ENCODE data around the gene RUNX1.
"Not testable (repeated sequence)": the region's sequence is repeated elsewhere in the genome, so short reads cannot be mapped to it uniquely, and the experiment has no call there.

RUNX1 gene

DNA sequence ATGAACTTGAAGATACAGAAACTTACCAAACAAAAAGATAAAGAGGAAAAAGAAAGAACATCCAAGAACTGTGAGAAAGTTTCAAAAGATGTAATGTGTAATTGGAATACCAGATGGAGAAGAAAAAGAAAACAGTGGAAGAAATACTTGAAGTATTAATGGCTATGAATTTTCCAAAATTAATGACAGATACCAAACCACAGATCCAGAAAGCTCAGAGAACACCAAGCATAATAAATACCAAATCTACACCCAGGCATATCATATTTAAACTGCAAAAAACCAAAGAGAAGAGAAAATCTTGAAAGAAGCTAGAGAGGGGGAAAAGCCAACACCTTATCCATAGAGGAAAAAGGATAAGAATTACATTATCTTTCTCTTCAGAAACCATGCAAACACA is 243.9 kb downstream of the RUNX1 start:
- no peak for DNase-seq (ENCODE audit: low spot score)

DNA sequence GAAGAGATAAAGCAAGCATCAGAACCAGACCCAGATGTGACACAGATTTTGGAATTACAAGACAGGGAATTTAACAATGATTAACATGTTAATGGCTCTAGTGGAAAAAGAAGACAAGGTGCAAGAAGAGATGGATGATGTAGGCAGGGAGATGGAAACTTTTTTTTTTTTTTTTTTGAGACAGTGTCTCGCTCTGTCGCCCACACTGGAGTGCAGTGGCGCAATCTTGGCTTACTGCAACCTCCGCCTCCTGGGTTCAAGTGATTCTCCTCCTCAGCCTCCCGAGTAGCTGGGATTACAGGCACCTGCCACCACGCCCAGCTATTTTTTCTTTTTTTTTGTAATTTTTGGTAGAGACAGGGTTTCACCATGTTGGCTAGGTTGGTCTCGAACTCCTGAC is 244.5 kb downstream of the RUNX1 start:
- not testable (repeated sequence) for DNase-seq (ENCODE audit: low spot score)

DNA sequence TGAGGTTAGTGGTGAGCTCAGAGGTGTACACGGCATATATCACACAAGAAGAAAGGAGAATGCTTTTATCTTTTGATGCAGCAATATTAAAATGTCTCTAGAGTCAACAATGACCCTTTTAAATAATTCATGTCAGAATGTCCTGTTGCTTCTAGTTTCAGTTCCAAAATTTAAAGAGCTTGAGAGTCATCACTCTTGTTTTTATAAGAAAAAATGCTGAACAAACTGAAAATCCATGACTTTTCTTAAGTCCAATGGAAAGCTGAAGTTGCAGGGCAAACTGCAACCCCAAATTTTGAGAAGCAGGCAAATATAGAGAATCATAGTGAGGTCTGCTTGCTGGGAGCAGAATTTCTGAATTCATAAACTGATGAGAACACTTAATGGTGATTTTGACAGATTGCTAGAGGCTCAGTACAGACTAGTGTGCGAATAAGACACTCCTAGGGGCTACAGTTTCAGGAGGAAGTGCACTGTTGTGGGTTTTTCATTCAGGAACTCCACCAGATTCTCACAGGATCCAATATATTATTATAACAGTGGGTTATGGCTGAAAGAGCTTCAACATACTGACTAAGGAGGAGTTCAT is 245.2 kb downstream of the RUNX1 start:
- no peak for DNase-seq (ENCODE audit: low spot score)

DNA sequence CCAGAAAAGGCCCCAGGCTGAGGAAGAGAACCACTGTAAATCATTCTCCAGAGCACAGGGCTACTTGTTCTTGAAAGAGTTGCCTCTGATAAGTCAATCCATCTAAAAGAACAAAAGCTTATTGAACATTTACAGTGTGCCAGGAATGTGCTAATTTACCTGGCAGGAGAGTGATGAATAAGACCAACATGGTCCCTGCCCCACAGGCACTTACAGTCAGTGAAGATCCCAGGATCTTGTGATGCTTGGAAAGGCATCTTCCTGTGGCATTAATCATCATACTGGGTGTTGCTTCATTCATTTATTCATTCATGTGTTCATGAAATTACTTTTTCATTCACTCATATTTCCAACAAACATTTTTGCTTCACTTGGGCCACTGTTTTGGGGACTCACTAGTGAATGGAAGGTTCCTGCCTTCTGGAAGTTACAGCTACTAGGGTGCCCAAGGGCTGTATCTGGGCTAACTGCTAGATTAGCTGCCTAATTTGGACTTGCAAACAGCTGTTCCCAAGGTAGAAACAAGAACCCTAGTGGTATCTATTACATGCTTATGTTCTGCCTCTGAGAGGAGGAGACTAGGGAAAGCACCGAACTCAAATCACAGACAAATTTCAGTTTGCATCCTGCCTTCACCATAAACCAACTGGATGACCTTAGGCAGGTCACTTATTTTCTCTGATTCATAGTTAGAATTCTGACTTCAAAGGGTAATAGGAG is 246.8 kb downstream of the RUNX1 start:
- DNase-seq (ENCODE audit: low spot score): no peak

DNA sequence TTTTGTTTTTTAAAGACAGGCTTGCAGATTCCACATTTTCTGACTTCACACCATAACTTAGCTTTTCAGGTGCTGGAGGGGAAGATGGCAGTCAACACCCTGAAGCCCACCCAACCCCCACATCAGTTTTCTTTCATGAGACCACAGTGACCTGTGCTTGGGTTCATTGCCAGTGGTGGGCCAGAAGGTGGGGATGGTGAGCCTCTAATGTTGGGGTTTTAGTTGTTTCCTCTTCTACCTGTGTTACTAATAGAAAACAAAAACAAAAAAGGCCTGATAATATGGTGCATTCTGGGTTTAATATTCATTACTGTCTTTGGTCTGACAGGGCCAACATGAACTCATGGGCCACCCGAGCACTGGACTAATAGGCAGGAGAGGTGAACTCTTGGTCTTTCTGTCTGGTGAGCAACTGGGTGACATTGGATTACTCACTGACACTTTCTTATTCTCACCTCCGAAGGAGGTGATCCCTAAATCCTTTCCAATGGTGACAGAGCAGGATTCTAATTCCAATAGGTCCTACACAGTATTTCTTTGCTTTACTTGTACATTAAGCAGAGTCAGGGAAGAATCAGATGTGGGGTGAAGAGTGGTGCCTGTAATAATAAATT is 247.5 kb downstream of the RUNX1 start:
- no peak for DNase-seq (ENCODE audit: low spot score)

DNA sequence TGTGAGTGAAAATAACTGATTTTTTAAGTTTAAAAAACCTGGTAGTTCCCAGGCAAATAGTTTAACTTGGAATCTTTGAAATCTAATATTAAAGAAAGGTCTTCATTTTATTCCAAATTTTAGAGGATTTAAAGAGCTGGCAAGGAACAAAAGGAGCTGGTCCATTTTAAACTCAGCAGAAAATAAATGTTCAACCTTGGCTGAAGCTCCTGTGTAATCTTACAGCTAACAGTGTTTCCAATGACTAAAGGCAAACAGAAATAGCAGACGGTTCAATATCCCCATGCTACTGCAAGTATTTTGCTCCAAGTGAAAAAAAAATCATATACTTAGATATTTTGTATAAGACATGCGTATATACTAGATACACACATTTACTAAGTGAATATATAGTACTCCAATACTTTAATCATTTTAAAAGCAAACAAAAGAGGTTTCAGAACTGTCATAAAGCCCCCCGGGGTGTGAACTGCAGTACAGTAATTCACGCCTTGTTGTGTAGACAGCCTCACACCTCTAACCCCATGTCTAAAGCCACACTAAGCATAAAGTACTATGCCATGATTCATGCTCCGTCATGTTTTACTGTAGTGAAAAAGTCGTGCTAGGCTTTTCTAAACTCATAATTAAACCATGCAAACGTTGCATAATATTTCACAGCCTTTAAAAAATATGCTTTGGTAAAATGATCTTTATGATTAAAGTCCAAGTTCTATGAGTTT is 248.1 kb downstream of the RUNX1 start:
- DNase-seq (ENCODE audit: low spot score): no peak

DNA sequence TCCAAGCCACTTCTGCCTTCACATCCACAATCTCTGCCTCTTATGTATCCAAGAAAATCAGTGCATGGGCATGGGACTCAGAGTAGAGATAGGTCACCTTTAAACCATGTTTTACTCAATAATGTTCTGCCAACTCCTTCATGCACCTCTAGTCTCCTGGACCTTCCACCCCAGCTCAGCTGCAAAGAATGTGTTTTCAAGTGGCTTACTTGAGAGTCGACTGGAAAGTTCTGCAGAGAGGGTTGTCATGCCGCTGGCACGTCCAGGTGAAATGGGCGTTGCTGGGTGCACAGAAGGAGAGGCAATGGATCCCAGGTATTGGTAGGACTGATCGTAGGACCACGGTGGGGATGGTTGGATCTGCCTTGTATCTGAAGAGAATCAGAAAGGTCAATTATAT is 250.0 kb downstream of the RUNX1 start:
- no peak for DNase-seq (ENCODE audit: low spot score)

DNA sequence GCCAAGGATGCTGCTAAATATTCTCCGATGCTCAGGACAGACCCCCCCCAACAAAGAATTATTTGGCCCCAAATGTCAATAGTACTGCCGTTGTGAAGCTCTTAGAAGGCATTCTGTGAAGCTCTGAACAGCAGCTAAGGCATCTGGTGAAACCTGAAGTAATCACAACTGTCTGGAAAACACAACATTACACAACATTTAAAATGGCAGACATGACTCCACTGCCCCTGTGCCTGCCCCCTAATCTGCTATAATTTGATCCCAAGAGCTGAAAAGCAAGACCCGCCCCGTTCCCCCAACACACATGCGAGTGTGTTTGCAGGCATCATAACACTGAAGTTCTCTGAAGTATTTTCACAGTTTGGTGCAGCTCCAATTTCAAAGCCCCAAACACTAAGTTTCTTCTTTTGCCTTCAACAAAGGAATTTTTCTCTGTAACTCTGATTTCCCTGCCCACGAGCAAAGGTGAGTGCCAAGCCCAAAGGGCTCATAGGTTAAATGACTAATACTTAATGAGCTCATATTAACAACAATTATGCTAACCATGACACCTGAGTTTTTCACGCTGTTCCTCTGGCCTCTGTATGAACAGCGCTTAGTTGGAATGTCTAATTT is 251.1 kb downstream of the RUNX1 start:
- no peak for DNase-seq (ENCODE audit: low spot score)

DNA sequence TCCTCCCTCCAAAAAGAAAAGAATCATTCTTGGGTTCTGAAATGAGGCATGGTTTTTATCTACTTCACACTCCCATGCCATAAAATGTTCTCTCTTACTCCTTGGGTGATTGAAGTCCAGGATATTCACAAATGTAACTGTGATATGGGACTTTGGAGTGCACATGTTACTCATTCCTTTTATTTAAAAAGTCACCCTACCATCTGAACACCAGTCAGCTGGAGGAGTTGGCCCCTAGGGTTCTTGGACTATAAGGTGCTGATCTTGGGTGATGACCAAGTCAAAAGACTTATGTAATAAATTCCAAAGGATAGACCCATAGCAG is 251.9 kb downstream of the RUNX1 start:
- no peak for DNase-seq (ENCODE audit: low spot score)

DNA sequence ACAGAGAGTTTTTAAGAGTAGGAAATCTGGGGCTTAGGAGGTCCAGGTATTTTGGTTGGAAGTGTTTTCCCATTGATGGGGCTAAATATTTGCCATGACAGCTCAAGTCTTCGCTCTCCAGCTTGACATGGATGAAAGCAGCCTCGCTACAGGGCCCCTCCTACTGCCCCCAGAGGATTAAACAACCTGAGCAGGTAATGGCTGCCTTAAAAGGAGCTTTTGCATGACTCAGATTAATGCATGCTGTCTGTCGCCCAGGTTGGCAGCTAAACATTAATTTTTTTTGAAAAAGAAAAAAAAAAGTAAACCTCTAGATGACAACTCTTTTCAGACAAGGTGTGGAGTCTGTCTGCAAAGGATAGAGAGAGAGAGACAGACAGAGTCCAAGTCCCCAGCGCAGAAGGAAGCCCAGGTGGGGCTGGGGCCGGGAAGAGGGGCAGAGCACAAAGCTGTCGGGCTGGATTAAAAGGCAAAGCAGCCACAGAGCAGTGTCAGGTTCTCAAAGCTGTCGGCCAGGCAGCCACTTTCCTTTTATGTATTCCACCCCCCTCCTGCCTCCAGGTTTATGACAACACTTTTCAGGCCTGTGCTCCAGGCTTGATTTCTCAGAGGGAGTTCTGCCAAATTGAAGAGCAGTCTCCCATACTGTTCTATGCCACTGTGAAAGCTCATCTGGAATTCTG is 252.4 kb downstream of the RUNX1 start:
- no peak for DNase-seq (ENCODE audit: low spot score)

DNA sequence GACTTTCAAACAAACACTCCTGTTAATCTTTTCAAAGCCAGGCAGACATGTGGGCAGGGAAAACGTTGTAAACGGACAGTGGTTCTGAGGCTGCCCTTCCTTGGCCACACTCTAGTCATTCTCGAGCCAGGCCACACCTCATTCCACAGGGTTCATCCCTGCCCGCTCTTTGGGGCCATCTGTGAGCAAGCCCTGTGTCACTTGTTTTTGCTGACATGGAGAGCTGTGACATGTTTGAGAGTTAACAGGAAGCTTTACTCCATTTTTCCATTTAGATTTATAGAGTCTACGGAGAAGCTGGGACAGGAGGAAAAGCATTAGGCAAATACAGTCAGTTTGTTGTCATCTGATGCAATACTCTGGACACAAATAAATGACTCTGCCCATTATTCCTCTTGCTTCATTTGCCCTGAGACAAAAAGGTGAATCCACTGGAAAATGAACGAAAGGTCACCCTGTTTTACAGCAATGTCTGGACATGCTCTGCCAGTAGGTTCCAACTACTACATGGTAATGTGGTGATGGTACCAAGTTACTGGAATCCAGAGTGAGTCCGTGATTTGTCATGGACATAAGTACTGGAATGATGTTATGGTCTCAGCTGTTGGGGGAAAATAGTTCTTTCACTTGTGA is 253.4 kb downstream of the RUNX1 start:
- no peak for DNase-seq (ENCODE audit: low spot score)

DNA sequence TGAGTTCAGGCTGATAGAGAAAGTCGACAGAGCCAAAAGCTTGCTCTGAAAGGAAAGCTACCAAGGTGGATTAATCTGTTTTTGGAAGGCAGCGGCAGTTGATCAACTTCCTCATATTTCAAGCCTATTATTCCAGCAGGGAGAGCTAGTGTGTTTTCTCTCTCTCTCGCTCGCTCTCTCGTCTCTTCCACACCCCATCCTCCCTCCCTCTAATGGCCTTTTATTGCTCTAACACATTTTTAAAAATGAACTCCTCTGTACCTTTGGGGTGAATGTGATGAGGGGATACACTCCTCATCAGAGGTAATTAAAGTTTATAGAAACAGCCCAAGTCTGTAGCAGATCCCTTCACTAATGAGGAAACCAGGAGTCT is 253.9 kb downstream of the RUNX1 start:
- DNase-seq (ENCODE audit: low spot score): no peak

DNA sequence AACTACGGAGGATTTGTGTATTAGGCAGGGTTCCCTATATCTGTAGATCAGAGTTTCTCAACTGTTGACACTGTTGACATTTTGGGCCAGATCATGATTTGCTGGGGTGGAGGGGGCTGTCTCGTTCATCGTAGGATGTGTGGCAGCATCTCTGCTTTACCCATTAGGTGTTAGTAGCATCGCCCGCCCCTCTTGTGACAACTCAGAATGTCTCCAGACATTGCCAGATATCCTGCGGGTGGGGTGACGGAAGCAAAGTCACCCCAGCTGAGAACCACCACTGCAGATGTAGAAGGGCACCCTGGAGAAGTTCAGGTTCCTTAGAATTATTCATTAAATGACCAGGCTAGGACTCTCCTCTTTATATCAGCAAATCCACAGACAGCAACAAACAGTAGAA is 254.4 kb downstream of the RUNX1 start:
- DNase-seq (ENCODE audit: low spot score): no peak

DNA sequence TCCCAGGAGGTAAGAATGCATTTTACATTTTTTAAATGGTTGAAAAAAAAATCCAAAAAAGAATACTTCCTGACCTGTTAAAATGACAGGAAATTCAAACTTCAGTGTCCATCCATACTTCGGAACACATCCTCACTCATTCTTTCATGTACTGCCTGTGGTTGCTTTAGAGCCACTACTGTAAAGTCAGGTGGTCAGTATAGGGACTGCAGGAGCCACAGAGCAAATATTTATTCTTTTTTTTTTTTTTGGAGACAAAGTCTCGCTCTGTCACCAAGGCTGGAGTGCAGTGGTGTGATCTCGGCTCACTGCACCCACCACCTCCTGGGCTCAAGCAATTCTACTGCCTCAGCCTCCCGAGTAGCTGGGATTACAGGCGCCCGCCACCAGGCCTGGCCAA is 255.6 kb downstream of the RUNX1 start:
- DNase-seq (ENCODE audit: low spot score): no peak

DNA sequence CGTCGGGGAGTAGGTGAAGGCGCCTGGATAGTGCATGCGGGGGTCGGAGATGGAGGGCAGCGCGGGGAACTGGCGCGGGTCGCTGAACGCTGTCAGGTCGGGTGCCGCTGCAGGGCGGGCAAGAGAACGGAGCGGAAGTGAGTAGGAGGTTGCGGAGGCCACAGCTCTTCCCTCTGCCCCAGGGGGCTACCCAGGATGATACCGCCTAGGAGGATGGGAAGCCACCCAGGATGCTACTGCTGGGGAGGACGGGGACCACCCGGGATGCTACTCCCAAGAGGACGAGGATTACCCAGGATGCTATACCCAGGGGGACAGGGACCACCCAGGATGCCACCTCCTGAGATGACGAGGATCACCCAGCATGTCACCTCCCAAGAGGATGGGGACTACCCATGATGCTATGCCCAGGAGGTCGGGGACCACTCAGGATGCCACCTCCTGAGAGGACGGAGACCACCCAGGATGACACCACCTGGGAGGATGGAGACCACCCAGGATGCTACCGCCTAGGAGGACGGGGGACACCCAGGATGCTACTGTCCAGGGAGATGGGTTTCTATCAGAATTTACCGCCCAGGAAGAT is 256.5 kb downstream of the RUNX1 start:
- DNase-seq (ENCODE audit: low spot score): no peak

DNA sequence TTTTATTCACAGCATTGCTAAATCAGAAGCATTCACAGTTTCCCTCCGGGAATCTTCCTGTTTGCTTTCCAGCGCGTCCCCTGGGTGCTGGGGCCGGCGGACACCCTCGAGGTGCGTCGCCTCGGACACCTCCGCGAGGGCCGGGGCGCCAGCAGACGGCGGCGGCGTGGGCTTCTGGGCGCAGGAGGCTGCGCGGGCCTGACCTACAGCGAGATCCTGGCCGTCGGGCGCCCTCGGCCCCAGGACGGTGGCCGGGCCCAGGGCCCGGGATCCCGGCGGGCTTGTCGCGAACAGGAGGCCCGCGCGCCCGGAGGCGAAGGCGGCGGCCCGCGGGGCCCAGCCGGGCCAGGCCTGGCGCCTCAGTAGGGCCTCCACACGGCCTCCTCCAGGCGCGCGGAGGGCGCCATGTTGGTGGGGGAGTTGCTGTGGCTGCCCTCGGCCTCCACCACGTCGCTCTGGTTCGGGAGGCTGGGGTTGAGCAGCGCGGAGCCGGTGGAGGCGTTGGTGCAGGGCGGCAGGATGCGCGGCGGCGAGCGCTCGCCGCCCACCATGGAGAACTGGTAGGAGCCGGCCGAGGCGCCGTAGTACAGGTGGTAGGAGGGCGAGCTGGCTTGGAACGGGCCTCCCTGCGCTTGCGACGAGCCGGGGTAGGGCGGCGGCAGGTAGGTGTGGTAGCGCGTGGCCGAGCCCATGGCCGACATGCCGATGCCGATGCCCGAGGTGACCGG is 257.2 kb downstream of the RUNX1 start:
- no peak for DNase-seq (ENCODE audit: low spot score)

DNA sequence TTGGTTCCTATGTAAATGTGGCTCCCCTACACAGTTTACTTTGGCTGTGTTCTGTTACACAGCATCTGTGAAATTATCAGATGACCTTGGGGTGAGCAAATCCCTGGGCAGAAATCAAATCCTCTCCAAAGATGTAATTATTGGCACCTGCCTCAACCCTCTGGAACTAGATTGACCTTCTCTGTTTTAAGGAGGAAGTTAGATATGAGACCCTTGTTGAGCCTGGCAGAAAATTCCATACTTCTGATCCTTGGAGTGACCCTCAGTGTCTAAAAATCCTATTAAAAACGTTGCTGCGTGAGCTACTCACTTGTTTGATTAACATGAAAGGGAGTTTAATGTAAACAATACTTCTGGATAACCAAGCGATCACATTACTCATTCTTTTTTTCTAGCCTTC is 258.3 kb downstream of the RUNX1 start:
- DNase-seq (ENCODE audit: low spot score): no peak

DNA sequence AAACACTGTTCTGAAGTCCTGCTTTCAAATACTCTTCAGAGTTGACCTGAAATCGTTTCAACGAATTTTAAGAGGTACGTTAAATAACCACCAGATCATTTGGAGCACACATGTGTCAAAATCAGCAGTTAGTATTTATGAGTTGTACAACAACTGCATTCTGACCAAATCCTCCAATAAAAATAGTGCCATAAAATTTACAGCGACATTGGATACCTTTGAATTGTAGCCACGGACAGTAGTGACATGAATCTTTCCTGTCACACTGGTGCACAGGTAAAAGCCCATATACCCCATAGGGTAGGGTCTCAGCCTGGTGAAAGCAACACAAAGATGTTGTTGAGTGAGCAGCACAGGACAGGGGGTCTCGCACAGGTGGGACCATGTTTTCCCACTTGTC is 258.8 kb downstream of the RUNX1 start:
- DNase-seq (ENCODE audit: low spot score): no peak

DNA sequence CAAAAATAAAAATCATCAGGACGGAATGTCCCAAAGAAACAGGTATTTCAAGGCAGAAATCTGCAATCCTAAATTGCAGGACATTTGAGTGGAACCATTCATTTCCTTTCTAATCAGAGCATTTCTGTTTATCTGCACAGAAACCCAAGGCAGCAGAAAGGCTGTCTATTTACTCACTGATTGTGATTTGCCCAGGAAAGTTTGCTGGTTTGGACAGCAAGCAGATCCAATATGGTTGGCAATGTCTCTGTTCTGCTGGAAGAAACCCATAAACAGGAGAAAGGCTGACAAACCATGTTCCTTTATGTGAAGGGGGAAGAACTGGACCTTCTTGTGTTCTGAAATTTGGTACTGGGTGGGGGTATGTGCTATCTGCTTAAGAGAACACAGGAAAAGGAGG is 260.2 kb downstream of the RUNX1 start:
- DNase-seq (ENCODE audit: low spot score): no peak

DNA sequence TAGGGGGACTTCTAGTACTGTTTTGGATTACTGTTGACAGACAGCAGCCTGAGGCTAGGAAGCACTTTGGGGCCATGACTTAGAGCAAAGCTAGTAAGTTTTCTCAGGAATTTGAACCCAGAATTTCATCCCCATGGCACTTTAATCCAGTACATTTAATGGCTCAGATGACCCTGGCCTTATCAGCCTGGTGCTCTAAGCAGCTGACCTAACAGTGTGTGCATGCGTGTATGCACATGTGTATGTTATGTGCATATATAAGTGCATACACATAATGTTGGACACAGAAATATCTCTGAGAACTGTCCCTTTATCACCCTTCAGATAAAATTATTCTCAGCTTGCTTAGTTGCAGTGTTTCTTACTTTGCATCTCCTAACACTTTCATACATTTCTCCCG is 265.3 kb downstream of the RUNX1 start:
- DNase-seq (ENCODE audit: low spot score): no peak
